PC-3 (cell line): ENCODE measurements around the gene MACROD1.

Experiments used
- CTCF ChIP-seq: fragments of 300-600 bp; sonication (generic); conservative IDR thresholded peaks from 2 replicates; pipeline ENCODE4 v1.5.1; 2017; ENCODE audit warnings: antibody characterized with exemption, low read depth, mild to moderate bottlenecking, low read length
- EZH2 ChIP-seq: fragments of 300-600 bp; sonication (generic); IDR thresholded peaks from one replicate; pipeline ENCODE4 v1.6.1; 2017; ENCODE audit warnings: antibody characterized with exemption, mild to moderate bottlenecking, low read length; ENCODE audit not compliant: unreplicated experiment

- no peak for TF ChIP-seq CTCF
- no peak for TF ChIP-seq EZH2
Observed at GRCh38 chr11:64161037-64161436, 4.9 kb downstream of the MACROD1 start.
